ENCODE measurements around the gene NFIA. TPM values are rescaled to one million over a fixed set of nuclear protein-coding genes. Genes with fewer than 3 reads are reported as not detected.
A peak's percentile ranks its signal among the peaks of the same experiment; 100 is the strongest.

Gene NFIA
- total and polyA plus RNA-seq, 2 donors, result 18.1 to 105 TPM

GRCh38 chr1:61241973-61242381 is 159.6 kb downstream of the NFIA start:
- WGBS, result 24% methylated on average over 2 of the region's 2 CpGs
- H3K36me3 ChIP-seq (ENCODE audit: insufficient read depth), result no peaks in the 10 kb centered on the region
- H3K27ac ChIP-seq (ENCODE audit: low read depth), result no peak overlapping the region
- no peak overlapping the region for H3K4me3 ChIP-seq (ENCODE audit: low read depth, low read length)
- no peaks in the 10 kb centered on the region for H3K4me1 ChIP-seq (ENCODE audit: insufficient read depth)
- DNase-seq (ENCODE audit: extremely low spot score), result no peak

GRCh38 chr1:61244114-61244513 is 161.8 kb downstream of the NFIA start:
- H3K4me1 ChIP-seq (ENCODE audit: insufficient read depth), result no peaks in the 10 kb centered on the region
- no peaks in the 10 kb centered on the region for H3K36me3 ChIP-seq (ENCODE audit: insufficient read depth)
- 16% methylated on average over 1 of the region's 1 CpG for WGBS
- DNase-seq (ENCODE audit: extremely low spot score), result no peak
- no peak overlapping the region for H3K4me3 ChIP-seq (ENCODE audit: low read depth, low read length)
- H3K27ac ChIP-seq (ENCODE audit: low read depth), result no peak overlapping the region

- no peaks in the 10 kb centered on the region for H3K36me3 ChIP-seq (ENCODE audit: insufficient read depth)
- WGBS, result 78% methylated on average over 7 of the region's 7 CpGs
- DNase-seq (ENCODE audit: extremely low spot score), result no peak
- no peak overlapping the region for H3K4me3 ChIP-seq (ENCODE audit: low read depth, low read length)
- no peaks in the 10 kb centered on the region for H3K4me1 ChIP-seq (ENCODE audit: insufficient read depth)
- no peak overlapping the region for H3K27ac ChIP-seq (ENCODE audit: low read depth)
These were observed 163.5 kb downstream of the NFIA start for GRCh38 chr1:61245696-61246400.

GRCh38 chr1:61247051-61247825 is 164.9 kb downstream of the NFIA start:
- no peaks in the 10 kb centered on the region for H3K4me1 ChIP-seq (ENCODE audit: insufficient read depth)
- WGBS, result 94% methylated on average over 8 of the region's 8 CpGs
- no peaks in the 10 kb centered on the region for H3K36me3 ChIP-seq (ENCODE audit: insufficient read depth)
- no peak overlapping the region for H3K4me3 ChIP-seq (ENCODE audit: low read depth, low read length)
- no peak for DNase-seq (ENCODE audit: extremely low spot score)
- H3K27ac ChIP-seq (ENCODE audit: low read depth), result no peak overlapping the region

- 80% methylated on average over 6 of the region's 6 CpGs for WGBS
- Histone ChIP-seq H3K4me3 (ENCODE audit: low read depth, low read length) (no peak overlapping the region), H3K36me3 (ENCODE audit: insufficient read depth) (no peaks in the 10 kb centered on the region), H3K4me1 (ENCODE audit: insufficient read depth) (no peaks in the 10 kb centered on the region), H3K27ac (ENCODE audit: low read depth) (no peak overlapping the region)
- DNase-seq (ENCODE audit: extremely low spot score), result no peak
These were observed 165.8 kb downstream of the NFIA start for GRCh38 chr1:61247881-61248752.

- 71% methylated on average over 5 of the region's 5 CpGs for WGBS
- no peaks in the 10 kb centered on the region for H3K36me3 ChIP-seq (ENCODE audit: insufficient read depth)
- H3K27ac ChIP-seq (ENCODE audit: low read depth), result no peak overlapping the region
- no peak for DNase-seq (ENCODE audit: extremely low spot score)
- H3K4me3 ChIP-seq (ENCODE audit: low read depth, low read length), result no peak overlapping the region
- no peaks in the 10 kb centered on the region for H3K4me1 ChIP-seq (ENCODE audit: insufficient read depth)
These were observed 168.6 kb downstream of the NFIA start for GRCh38 chr1:61250933-61251332.

- Histone ChIP-seq H3K36me3 (ENCODE audit: insufficient read depth) (no peaks in the 10 kb centered on the region), H3K4me1 (ENCODE audit: insufficient read depth) (no peaks in the 10 kb centered on the region), H3K27ac (ENCODE audit: low read depth) (no peak overlapping the region), H3K4me3 (ENCODE audit: low read depth, low read length) (no peak overlapping the region)
- WGBS, result 84% methylated on average over 2 of the region's 2 CpGs
- DNase-seq (ENCODE audit: extremely low spot score), result no peak
These were observed 170.8 kb downstream of the NFIA start for GRCh38 chr1:61253059-61253735.

GRCh38 chr1:61253912-61254633 is 171.7 kb downstream of the NFIA start:
- H3K36me3 ChIP-seq (ENCODE audit: insufficient read depth), result no peaks in the 10 kb centered on the region
- H3K4me1 ChIP-seq (ENCODE audit: insufficient read depth), result no peaks in the 10 kb centered on the region
- no peak for DNase-seq (ENCODE audit: extremely low spot score)
- 65% methylated on average over 1 of the region's 1 CpG for WGBS
- H3K27ac ChIP-seq (ENCODE audit: low read depth), result peak overlapping the region; percentile 10
- H3K4me3 ChIP-seq (ENCODE audit: low read depth, low read length), result no peak overlapping the region

GRCh38 chr1:61254634-61255357 is 172.4 kb downstream of the NFIA start:
- Histone ChIP-seq H3K27ac (ENCODE audit: low read depth) (peak overlapping the region; percentile 45), H3K4me3 (ENCODE audit: low read depth, low read length) (peak overlapping the region; percentile 14), H3K4me1 (ENCODE audit: insufficient read depth) (no peaks in the 10 kb centered on the region), H3K36me3 (ENCODE audit: insufficient read depth) (no peaks in the 10 kb centered on the region)
- peak; percentile 61 for DNase-seq (ENCODE audit: extremely low spot score)
- WGBS, result 8% methylated on average over 6 of the region's 6 CpGs

GRCh38 chr1:61255358-61255703 is 173.0 kb downstream of the NFIA start:
- no peak for DNase-seq (ENCODE audit: extremely low spot score)
- Histone ChIP-seq H3K36me3 (ENCODE audit: insufficient read depth) (no peaks in the 10 kb centered on the region), H3K4me3 (ENCODE audit: low read depth, low read length) (no peak overlapping the region), H3K27ac (ENCODE audit: low read depth) (peak overlapping the region; percentile 45), H3K4me1 (ENCODE audit: insufficient read depth) (no peaks in the 10 kb centered on the region)
- 19% methylated on average over 3 of the region's 3 CpGs for WGBS

- H3K4me1 ChIP-seq (ENCODE audit: insufficient read depth), result no peaks in the 10 kb centered on the region
These were observed 177.2 kb downstream of the NFIA start for GRCh38 chr1:61259379-61260148.

GRCh38 chr1:61260171-61260570 is 177.8 kb downstream of the NFIA start:
- no peak for DNase-seq (ENCODE audit: extremely low spot score)
- WGBS, result 93% methylated on average over 7 of the region's 7 CpGs
- Histone ChIP-seq H3K36me3 (ENCODE audit: insufficient read depth) (peaks cover 2% of the 10 kb centered on the region), H3K27ac (ENCODE audit: low read depth) (no peak overlapping the region), H3K4me3 (ENCODE audit: low read depth, low read length) (no peak overlapping the region), H3K4me1 (ENCODE audit: insufficient read depth) (no peaks in the 10 kb centered on the region)

More at GRCh38 chr1:61259379-61260148, 177.2 kb downstream of the NFIA start:
- Histone ChIP-seq H3K4me3 (ENCODE audit: low read depth, low read length) (no peak overlapping the region), H3K27ac (ENCODE audit: low read depth) (no peak overlapping the region), H3K36me3 (ENCODE audit: insufficient read depth) (peaks cover 2% of the 10 kb centered on the region)
- DNase-seq (ENCODE audit: extremely low spot score), result no peak
- 47% methylated on average over 9 of the region's 9 CpGs for whole genome bisulfite sequencing

Data from urinary bladder (tissue), 4 donors.